ENCODE data around the gene ABCA8.
"Not testable (repeated sequence)": the region's sequence is repeated elsewhere in the genome, so short reads cannot be mapped to it uniquely, and the experiment has no call there.

Gene ABCA8

GRCh38 chr17:68830313-68830712 is 124.9 kb downstream of the ABCA8 start:
- WGBS, 2 donors (ENCODE audit: extremely low coverage in 2 of 2, insufficient read length in 2 of 2, insufficient replicate concordance in 1 of 2) = no CpG with 5 or more reads among the region's 2 CpGs
- H3K14ac ChIP-seq (ENCODE audit: low read length) = no peak overlapping the region
- H3K27me3 ChIP-seq (ENCODE audit: control insufficient read depth in 3 of 3, insufficient read depth in 3 of 3, low read depth in 1 of 3, low read length in 3 of 3) = no peaks in the 10 kb centered on the region
- H2BK15ac ChIP-seq (ENCODE audit: low read length) = no peak overlapping the region
- H2BK120ac ChIP-seq (ENCODE audit: low read depth, low read length) = no peak overlapping the region
- H3K4me3 ChIP-seq (ENCODE audit: low read length in 2 of 2) = no peak overlapping the region
- no peak overlapping the region for H4K91ac ChIP-seq (ENCODE audit: low read depth, low read length, poor library complexity)
- H3K36me3 ChIP-seq (replicated peaks in 1 of 2; ENCODE audit: control insufficient read depth in 2 of 2, insufficient read depth in 2 of 2, low read length in 2 of 2) = no peaks in the 10 kb centered on the region
- H3K23ac ChIP-seq (ENCODE audit: low read depth, low read length, poor library complexity) = no peak overlapping the region
- H4K8ac ChIP-seq (ENCODE audit: low read depth, low read length) = no peak overlapping the region
- H2BK5ac ChIP-seq (ENCODE audit: low read length) = no peak overlapping the region
- DNase-seq (ENCODE audit: low spot score) = no peak
- H3K4ac ChIP-seq (ENCODE audit: low read length) = no peak overlapping the region
- H3K4me1 ChIP-seq (ENCODE audit: control insufficient read depth in 2 of 2, insufficient read depth in 1 of 2, low read depth in 1 of 2, low read length in 2 of 2) = no peaks in the 10 kb centered on the region
- no peak overlapping the region for H3K9ac ChIP-seq (ENCODE audit: low read depth, low read length, poor library complexity)
- no peak overlapping the region for H2BK12ac ChIP-seq (ENCODE audit: low read length)
- no peaks in the 10 kb centered on the region for H3K9me3 ChIP-seq (replicated peaks in 1 of 2; ENCODE audit: control insufficient read depth in 2 of 2, insufficient read depth in 1 of 2, low read depth in 1 of 2, low read length in 2 of 2)
- no peak overlapping the region for H2AK5ac ChIP-seq (ENCODE audit: low read depth, low read length)
- H2AFZ ChIP-seq (ENCODE audit: low read length) = no peak overlapping the region
- H3K27ac ChIP-seq (replicated peaks; ENCODE audit: low read length) = no peak overlapping the region
- H3K79me1 ChIP-seq (ENCODE audit: low read depth, low read length) = no peaks in the 10 kb centered on the region
- no peak overlapping the region for H3K18ac ChIP-seq (ENCODE audit: low read length)
- H3K4me2 ChIP-seq (ENCODE audit: insufficient read depth, low read length, poor library complexity, severe bottlenecking) = no peak overlapping the region

- Histone ChIP-seq H3K14ac (ENCODE audit: low read length) (no peak overlapping the region), H2BK120ac (ENCODE audit: low read depth, low read length) (no peak overlapping the region), H4K8ac (ENCODE audit: low read depth, low read length) (no peak overlapping the region), H3K4ac (ENCODE audit: low read length) (no peak overlapping the region), H2BK12ac (ENCODE audit: low read length) (no peak overlapping the region), H3K36me3 (replicated peaks in 1 of 2; ENCODE audit: control insufficient read depth in 2 of 2, insufficient read depth in 2 of 2, low read length in 2 of 2) (no peaks in the 10 kb centered on the region), H3K27ac (replicated peaks; ENCODE audit: low read length) (no peak overlapping the region), H2AK5ac (ENCODE audit: low read depth, low read length) (no peak overlapping the region), H2AFZ (ENCODE audit: low read length) (no peak overlapping the region), H2BK15ac (ENCODE audit: low read length) (no peak overlapping the region), H3K23ac (ENCODE audit: low read depth, low read length, poor library complexity) (no peak overlapping the region), H3K9ac (ENCODE audit: low read depth, low read length, poor library complexity) (no peak overlapping the region), H2BK5ac (ENCODE audit: low read length) (no peak overlapping the region), H3K9me3 (replicated peaks in 1 of 2; ENCODE audit: control insufficient read depth in 2 of 2, insufficient read depth in 1 of 2, low read depth in 1 of 2, low read length in 2 of 2) (no peaks in the 10 kb centered on the region), H3K27me3 (ENCODE audit: control insufficient read depth in 3 of 3, insufficient read depth in 3 of 3, low read depth in 1 of 3, low read length in 3 of 3) (no peaks in the 10 kb centered on the region), H4K91ac (ENCODE audit: low read depth, low read length, poor library complexity) (no peak overlapping the region), H3K79me1 (ENCODE audit: low read depth, low read length) (no peaks in the 10 kb centered on the region), H3K4me2 (ENCODE audit: insufficient read depth, low read length, poor library complexity, severe bottlenecking) (no peak overlapping the region), H3K4me1 (ENCODE audit: control insufficient read depth in 2 of 2, insufficient read depth in 1 of 2, low read depth in 1 of 2, low read length in 2 of 2) (no peaks in the 10 kb centered on the region), H3K18ac (ENCODE audit: low read length) (no peak overlapping the region), H3K4me3 (ENCODE audit: low read length in 2 of 2) (no peak overlapping the region)
- DNase-seq (ENCODE audit: low spot score) = no peak
- no CpG with 5 or more reads among the region's 4 CpGs for WGBS, 2 donors (ENCODE audit: extremely low coverage in 2 of 2, insufficient read length in 2 of 2, insufficient replicate concordance in 1 of 2)
Observed at GRCh38 chr17:68829211-68829610, 126.0 kb downstream of the ABCA8 start.

GRCh38 chr17:68824707-68825106 is 130.5 kb downstream of the ABCA8 start:
- Histone ChIP-seq H3K4me3 (ENCODE audit: low read length in 2 of 2) (no peak overlapping the region), H2AK5ac (ENCODE audit: low read depth, low read length) (no peak overlapping the region), H3K9me3 (replicated peaks in 1 of 2; ENCODE audit: control insufficient read depth in 2 of 2, insufficient read depth in 1 of 2, low read depth in 1 of 2, low read length in 2 of 2) (no peaks in the 10 kb centered on the region), H3K36me3 (replicated peaks in 1 of 2; ENCODE audit: control insufficient read depth in 2 of 2, insufficient read depth in 2 of 2, low read length in 2 of 2) (no peaks in the 10 kb centered on the region), H2BK15ac (ENCODE audit: low read length) (no peak overlapping the region), H3K14ac (ENCODE audit: low read length) (no peak overlapping the region), H3K27me3 (ENCODE audit: control insufficient read depth in 3 of 3, insufficient read depth in 3 of 3, low read depth in 1 of 3, low read length in 3 of 3) (no peaks in the 10 kb centered on the region), H2BK12ac (ENCODE audit: low read length) (no peak overlapping the region), H4K8ac (ENCODE audit: low read depth, low read length) (no peak overlapping the region), H3K4ac (ENCODE audit: low read length) (no peak overlapping the region), H3K4me2 (ENCODE audit: insufficient read depth, low read length, poor library complexity, severe bottlenecking) (no peak overlapping the region), H3K4me1 (ENCODE audit: control insufficient read depth in 2 of 2, insufficient read depth in 1 of 2, low read depth in 1 of 2, low read length in 2 of 2) (peaks cover 2 to 13% of the 10 kb centered on the region in 2 donors), H3K9ac (ENCODE audit: low read depth, low read length, poor library complexity) (no peak overlapping the region), H3K79me1 (ENCODE audit: low read depth, low read length) (no peaks in the 10 kb centered on the region), H2AFZ (ENCODE audit: low read length) (no peak overlapping the region), H2BK5ac (ENCODE audit: low read length) (no peak overlapping the region), H3K18ac (ENCODE audit: low read length) (no peak overlapping the region), H3K23ac (ENCODE audit: low read depth, low read length, poor library complexity) (no peak overlapping the region), H3K27ac (replicated peaks; ENCODE audit: low read length) (no peak overlapping the region), H4K91ac (ENCODE audit: low read depth, low read length, poor library complexity) (no peak overlapping the region), H2BK120ac (ENCODE audit: low read depth, low read length) (no peak overlapping the region)
- no CpG with 5 or more reads among the region's 3 CpGs for WGBS, 2 donors (ENCODE audit: extremely low coverage in 2 of 2, insufficient read length in 2 of 2, insufficient replicate concordance in 1 of 2)
- DNase-seq (ENCODE audit: low spot score) = no peak

- not testable (repeated sequence) for H3K79me1 ChIP-seq (ENCODE audit: low read depth, low read length); H3K36me3 ChIP-seq (replicated peaks in 1 of 2; ENCODE audit: control insufficient read depth in 2 of 2, insufficient read depth in 2 of 2, low read length in 2 of 2); H2BK15ac ChIP-seq (ENCODE audit: low read length); H3K23ac ChIP-seq (ENCODE audit: low read depth, low read length, poor library complexity); DNase-seq (ENCODE audit: low spot score); H3K4ac ChIP-seq (ENCODE audit: low read length); H2AK5ac ChIP-seq (ENCODE audit: low read depth, low read length); H3K9ac ChIP-seq (ENCODE audit: low read depth, low read length, poor library complexity); H3K14ac ChIP-seq (ENCODE audit: low read length); H2AFZ ChIP-seq (ENCODE audit: low read length); H3K27ac ChIP-seq (replicated peaks; ENCODE audit: low read length); H3K9me3 ChIP-seq (replicated peaks in 1 of 2; ENCODE audit: control insufficient read depth in 2 of 2, insufficient read depth in 1 of 2, low read depth in 1 of 2, low read length in 2 of 2); H2BK12ac ChIP-seq (ENCODE audit: low read length); H3K4me2 ChIP-seq (ENCODE audit: insufficient read depth, low read length, poor library complexity, severe bottlenecking); H3K27me3 ChIP-seq (ENCODE audit: control insufficient read depth in 3 of 3, insufficient read depth in 3 of 3, low read depth in 1 of 3, low read length in 3 of 3); H4K8ac ChIP-seq (ENCODE audit: low read depth, low read length); H3K18ac ChIP-seq (ENCODE audit: low read length); H2BK5ac ChIP-seq (ENCODE audit: low read length); H2BK120ac ChIP-seq (ENCODE audit: low read depth, low read length); H3K4me3 ChIP-seq (ENCODE audit: low read length in 2 of 2); H4K91ac ChIP-seq (ENCODE audit: low read depth, low read length, poor library complexity)
- H3K4me1 ChIP-seq (ENCODE audit: control insufficient read depth in 2 of 2, insufficient read depth in 1 of 2, low read depth in 1 of 2, low read length in 2 of 2) = peaks cover 2 to 13% of the 10 kb centered on the region in 2 donors
- no CpG with 5 or more reads among the region's 5 CpGs for WGBS, 2 donors (ENCODE audit: extremely low coverage in 2 of 2, insufficient read length in 2 of 2, insufficient replicate concordance in 1 of 2)
Observed at GRCh38 chr17:68824185-68824584, 131.0 kb downstream of the ABCA8 start.

Data from neuronal stem cell (in vitro differentiated cells).